Activated effector memory CD4-positive, alpha-beta T cell treated with Interleukin-2 at 50 U/mL for 16 hours (primary cell): ENCODE results near the gene EMP2.
"Not testable (repeated sequence)": the region's sequence is repeated elsewhere in the genome, so short reads cannot be mapped to it uniquely, and the experiment has no call there.

Experiments used
- DNase-seq: peaks from one replicate; pipeline ENCODE4 v3.0.0-alpha.2; 2020

The EMP2 gene

DNA sequence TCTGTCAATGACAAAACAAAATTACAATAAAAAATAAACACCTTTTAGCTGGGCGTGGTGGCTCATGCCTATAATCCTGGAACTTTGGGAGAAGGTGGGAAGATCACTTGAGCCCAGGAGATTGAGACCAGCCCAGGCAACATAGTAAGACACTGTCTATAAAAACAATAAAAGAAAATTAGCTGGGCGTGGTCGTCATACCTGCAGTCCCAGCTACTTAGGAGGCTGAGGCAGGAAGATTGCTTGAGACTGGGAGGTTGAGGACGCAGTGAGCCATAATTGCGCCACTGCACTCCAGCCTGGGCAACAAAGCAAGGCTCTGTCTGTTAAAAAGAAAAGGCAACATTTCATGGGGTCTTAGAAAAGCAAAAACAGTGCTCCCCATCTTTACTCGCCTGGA, 32.7 kb downstream of the EMP2 start:
- DNase-seq, result no peak

DNA sequence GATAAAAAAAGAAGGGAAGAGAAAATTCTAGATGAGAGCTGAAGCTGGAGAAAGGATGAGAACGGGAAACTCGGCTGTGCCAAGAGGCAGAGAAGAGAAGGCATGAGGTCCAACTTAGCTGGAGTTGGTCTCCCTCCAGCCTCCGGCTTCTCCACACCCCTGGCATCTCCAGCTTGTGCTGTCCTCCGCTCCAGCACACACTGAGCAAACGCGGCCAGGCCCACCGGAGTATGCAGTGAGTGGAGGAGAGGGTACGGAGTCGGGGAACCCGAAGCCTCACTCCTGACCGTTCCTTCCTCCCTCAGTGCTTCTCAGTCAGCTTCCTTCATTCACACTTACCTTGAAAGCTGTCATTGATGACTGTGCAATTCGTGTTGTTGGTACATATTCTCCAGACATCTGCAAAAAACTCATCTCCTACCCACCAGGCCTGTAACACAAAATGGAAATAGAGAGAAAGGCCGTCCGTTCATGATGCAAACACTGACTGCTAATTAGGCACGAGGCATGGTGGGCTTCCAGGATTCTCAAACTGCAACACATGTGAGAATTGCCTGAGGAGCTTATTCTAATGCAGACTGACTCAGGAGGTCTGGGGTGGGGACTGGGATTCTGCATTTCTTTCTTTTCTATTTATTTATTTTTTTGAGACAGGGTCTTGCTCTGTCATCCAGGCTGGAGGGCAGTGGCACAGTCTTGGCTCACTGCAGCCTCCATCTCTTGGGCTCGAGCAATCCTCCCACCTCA, 37.0 kb downstream of the EMP2 start:
- DNase-seq, result no peak

DNA sequence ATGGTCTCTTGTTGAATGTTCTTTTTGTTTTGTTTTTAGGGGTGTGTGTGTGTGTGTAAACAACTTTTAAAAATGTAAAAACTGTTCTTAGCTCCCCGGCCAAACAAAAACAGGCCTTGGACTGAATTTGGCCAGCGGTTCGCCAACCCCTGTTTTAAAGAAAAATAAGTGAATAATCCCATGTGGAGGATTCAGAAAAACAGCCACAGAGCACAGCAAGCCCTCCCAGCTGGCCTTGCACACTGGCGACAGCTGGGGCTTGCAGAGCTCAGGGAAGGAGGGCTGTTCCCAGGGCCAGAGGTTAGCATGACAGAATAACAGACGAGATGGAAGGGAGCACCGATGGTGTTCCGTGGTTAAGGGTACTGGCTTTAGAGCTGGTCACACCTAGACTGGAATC, 39.0 kb downstream of the EMP2 start:
- DNase-seq, result no peak

DNA sequence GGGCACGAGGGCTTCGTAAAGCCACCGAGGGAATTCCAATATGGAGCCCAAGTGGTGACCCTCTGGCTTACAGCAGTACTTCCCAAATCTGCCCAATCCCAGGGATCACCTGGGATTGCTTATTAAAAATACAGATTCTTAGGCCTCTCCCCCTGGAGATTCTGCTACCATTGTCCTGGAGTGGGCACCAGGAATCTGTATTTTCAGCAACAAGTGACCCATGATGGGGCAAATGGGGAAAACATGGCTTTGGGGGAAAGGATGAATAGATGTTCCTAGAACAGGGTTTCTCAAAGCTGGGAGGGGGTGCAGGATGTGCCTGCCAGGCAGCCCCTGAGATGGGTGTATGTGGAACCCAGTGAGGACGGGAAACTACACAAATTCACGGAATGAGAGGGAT, 40.6 kb downstream of the EMP2 start:
- no peak for DNase-seq

DNA sequence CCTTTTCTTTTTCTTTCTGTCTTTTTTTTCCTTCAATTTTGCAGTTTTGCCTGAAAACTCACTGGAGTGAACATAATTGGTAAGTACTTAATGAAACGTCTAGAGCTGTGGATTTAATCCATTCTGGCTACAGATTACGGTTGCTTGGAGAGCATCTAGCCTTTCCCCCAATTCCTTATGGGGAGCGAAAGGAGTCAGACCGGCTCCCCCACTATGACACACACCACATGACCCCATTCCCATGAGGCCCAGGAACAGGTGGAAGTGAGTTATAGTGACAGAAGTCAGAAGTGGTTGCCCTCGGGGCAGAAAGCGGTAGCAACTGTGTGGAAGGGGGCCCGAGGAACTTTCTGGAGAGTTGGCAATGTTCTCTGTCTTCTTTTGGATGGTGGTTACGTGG, 41.2 kb downstream of the EMP2 start:
- no peak for DNase-seq

DNA sequence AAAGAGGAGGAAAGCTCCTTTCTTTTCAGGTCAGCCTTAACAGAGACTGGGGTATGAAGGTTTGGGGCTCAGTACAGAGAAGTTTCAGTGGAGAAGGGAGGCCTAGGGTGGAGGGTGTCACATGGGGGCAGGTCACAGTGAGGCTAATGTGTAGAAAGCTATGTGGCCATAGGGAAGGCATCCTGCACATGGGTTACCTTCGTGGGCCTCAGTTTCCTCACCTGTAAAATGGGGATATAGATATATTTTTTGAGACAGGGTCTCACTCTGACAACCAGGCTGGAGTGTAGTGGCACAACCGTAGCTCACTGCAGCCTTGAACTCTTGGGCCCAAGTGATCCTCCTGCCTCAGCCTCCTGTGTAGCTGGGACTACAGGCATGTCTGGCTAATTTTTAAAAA, 41.8 kb downstream of the EMP2 start:
- DNase-seq, result no peak

DNA sequence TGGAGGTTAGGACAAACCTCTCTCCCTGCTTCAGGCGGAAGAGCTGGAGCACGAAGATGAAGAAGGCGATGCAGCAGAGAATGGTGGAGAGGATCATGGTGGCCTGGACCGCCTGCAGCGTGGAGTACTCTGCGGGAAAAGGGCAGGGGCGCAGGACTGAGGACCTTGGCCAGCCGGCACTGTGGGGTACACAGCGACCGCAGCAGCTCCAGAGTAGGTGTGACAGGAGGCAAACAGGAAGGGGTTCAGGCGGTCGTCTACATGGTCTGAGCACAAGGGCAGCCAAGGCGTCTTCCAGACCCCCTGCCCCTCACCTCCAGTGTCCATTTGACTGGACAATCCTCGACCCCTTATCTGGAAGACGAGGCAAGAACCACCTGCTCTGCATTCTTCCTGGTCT, 42.5 kb downstream of the EMP2 start:
- DNase-seq, result no peak

DNA sequence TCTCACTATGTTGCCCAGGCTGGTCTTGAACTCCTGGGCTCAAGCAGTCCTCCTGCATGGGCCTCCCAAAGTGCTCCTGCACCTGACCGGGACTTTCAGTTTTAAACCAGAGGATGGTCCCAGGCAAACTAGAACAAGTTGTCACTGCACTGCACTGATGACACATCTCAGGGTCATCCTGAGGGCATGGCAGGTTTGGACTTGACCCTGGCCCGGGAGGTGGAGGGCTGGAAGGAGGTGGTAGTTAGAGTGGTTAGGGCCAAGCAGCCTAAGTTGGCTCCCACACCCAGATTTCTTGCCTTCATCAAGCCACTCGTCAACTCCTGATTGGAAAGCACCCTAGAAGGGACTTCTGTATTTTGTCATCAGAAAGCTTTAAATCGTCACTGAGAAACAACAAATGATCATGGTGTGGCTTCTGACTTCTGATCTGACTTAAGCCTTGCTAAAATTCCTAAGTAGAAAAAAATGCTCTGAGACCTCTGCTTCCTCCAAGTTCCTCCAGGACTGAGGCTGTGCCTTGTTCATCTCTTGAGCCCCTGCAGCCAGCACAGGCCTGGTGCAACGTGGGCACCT, 43.5 kb downstream of the EMP2 start:
- DNase-seq, result no peak

DNA sequence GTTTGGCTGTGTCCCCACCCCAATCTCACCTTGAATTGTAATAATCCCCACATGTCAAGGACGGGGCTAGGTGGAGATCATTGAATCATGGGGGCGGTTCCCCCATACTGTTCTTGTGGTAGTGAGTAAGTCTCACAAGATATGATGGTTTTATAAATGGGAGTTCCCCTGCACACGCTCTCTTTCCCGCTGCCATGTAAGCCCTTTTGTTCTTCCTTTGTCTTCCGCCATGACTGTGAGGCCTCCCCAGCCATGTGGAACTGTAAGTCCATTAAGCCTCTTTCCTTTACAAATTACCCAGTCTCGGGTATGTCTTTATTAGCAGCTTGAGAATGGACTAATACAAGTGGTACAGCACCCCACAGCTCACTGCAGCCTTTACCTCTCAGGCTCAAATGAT, 44.1 kb downstream of the EMP2 start:
- not testable (repeated sequence) for DNase-seq

DNA sequence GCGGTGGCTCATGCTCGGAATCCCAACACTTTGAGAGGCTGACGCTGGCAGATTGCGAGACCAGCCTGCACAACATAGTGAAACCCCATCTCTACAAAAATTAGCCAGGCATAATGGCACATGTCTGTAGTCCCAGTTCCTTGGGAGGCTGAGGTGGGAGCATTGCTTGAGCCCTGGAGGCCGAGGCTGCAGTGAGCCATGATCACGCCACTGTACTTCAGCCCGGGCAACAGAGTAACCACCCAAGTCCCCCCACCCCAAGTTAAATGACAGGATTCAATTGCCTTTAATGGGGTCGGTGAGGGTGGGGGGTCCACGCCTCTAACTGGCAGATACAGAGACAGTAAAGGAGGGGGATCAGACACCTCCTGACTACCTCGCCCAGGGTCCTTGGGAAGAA, 44.9 kb downstream of the EMP2 start:
- no peak for DNase-seq

DNA sequence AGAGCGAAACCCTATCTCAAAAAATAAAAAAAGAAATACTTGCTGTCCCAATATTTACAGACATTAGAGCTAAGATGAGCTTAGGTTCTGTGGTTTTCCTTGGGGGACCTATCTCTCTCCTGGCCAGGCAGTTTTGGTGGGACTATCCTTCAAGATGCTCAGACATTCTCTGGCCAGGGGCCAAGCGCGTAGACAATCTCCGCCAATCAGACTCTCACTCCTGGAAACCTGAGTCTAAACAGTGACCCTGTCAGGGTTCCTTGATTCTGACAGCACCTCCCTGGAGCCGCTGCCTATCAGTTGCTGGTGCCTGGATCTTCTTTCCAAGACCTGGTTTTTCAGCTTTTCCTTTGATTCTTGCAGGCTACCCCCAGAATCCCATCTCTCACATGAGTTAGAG, 45.6 kb downstream of the EMP2 start:
- DNase-seq, result no peak

DNA sequence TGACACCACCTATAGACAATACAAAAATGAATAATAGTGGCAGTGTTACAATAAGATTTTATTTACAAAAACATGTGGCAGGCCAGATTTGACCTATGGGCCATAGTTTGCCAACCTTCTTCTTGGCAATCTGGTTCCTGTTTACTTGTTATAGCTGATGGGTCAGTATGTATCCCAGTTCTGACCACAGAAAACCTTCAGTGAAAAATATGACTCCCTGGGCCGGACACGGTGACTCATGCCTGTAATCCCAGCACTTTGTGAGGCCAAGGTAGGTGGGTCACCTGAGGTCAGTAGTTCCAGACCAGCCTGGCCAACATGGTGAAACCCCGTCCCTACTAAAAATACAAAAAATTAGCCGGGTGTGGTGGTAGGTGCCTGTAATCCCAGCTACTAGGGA, 46.8 kb downstream of the EMP2 start:
- not testable (repeated sequence) for DNase-seq

DNA sequence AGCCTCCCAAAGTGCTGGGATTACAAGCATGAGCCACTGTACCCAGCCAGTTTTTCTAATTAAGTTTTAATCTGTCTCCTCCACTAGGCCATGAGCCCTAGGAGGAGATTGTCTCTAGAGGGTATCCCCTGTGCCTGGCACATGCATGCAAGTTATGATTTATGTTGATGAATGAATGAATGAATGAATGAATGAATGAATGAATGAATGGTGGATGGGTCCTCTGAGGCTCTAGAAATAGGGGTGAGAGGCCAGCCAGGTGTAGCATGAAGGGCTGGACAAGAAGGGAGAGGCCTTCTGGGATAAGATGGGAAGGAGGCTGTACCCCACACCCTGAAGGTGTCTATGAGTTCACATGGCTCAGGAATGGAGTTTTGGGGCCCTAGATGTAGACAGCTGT, 48.8 kb downstream of the EMP2 start:
- no peak for DNase-seq

DNA sequence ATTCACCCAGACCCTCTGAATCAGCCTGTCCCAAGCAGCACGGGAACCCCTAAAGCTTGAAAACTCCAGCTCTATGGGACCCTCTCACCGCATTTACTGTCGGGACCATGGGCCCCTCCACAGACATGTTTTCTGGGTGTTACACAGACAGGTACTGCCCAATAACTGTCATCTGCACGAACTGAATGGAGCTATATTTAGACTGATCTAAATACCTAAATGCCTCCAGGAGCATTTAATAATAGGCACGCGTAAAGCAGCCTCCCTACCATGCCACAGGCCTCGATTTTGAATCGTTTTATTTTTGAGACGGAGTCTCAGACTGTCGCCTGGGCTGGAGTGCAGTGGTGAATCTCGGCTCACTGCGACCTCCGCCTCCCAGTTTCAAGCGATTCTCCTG, 49.7 kb downstream of the EMP2 start:
- DNase-seq, result no peak

DNA sequence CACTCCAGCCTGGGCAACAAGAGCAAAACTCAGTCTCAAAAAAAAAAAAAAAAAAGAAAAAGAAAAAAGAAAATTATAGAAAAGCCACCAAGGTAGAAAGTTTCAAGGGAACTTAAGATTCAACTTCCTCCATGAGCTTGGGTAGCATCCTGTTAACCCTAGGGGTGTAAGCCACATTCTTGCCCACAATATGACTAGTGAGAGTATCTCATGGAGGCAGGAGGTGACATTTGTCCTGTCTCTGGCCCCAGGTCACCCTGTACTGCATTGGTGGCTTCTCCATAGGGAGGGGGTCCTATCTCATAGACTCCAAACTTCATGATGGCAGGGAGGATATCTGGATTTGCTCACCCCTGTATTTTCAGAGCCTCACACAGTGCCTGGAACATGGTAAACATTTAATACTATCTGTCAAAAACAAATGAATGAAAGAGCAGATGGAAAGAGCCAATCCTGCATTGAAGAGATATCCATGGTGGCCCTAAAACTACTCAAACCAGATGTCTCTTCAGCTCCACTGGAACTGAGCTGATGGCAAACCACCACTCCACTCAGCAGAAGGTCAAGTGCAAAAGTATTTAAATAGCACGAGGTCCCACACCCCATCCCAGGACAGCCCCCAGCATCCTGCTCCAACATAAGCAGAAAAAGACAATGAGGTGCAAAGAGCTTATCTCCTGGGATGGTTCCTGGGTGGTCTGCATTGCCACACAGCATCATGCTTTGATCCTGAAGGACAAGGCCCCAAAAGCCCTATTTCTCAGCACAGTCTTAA, 50.3 kb downstream of the EMP2 start:
- DNase-seq, result no peak

DNA sequence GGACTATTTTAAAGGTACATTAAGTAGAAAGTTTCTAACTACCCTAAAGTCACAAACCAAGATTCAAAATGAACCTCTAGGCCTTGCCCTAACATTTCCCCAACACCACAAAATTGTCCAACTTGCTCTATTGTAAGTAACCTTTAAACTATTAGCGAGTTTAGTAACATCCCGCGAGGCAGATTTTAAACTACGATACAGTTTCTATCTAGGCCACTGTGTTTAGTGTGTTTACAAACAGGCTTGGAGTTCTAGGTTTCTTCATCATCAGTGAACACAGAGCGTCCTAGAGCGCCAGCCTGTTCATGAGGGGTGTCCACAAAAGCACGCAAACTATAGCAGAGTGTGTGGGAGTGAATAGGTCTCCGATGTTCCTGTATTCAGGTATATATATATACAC, 51.8 kb downstream of the EMP2 start:
- no peak for DNase-seq

DNA sequence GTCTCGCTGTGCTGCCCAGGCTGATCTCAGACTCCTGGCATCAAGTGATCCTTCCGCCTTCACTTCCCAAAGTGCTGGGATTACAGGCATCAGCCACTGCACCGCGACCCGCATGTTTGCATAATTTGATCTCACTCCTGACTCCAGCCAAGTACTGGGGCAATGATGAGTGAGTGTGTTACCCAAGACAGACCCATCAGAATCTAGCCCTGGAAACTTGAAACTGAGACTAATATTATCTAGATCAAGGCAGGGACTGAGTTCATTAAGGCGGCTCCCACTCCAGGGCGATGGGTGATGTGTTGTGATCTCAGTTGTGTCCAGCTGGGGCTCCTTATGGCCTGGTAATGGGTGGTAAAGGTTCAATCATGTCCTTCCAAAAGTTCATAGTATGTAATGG, 53.4 kb downstream of the EMP2 start:
- no peak for DNase-seq

DNA sequence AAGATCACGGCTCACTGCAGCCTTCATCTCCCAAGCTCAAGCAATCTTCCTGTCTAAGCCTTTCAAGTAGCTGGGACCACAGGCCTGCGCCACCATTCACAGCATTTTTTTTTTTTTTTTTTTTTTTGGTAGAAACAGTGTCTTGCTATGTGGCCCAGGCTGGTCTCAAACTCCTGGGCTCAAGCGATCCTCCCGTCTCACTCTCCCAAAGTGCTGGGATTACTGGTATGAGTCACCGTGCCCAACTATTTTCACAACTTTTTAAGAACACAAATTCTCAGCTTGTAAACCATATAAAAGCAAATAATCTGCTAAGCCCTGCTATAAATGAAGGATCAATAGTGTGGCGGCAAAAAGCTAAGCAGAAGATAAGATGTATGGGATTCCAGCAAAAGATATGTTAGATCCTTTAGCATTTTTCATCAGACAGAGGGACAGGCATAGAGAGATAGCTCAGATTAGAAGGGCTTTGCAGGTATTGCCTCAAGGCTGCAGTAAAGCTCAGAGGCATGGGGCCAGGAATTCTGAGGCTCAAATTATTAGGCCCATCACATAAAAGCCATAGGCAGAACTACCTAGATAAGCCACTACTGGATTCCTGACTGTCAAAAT, 55.1 kb downstream of the EMP2 start:
- DNase-seq, result no peak

DNA sequence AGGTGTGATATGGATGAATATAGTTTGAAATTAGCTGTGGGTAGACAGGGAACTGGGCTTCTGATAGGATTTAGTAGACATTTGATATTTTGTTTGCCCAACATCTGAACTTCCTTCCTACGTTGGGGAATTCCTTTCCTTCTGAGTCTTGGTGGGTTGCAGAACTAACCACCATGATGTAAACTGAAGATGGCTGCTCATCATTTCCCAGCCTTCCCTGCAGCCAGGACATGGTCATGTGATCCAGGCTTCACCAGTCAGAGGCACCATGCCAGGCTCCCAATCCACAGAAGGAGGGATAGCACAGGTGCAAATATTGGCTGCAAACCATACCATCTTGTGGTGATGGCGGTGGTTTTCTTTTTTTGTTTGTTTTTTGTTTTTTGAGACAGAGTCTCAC, 57.4 kb downstream of the EMP2 start:
- no peak for DNase-seq

DNA sequence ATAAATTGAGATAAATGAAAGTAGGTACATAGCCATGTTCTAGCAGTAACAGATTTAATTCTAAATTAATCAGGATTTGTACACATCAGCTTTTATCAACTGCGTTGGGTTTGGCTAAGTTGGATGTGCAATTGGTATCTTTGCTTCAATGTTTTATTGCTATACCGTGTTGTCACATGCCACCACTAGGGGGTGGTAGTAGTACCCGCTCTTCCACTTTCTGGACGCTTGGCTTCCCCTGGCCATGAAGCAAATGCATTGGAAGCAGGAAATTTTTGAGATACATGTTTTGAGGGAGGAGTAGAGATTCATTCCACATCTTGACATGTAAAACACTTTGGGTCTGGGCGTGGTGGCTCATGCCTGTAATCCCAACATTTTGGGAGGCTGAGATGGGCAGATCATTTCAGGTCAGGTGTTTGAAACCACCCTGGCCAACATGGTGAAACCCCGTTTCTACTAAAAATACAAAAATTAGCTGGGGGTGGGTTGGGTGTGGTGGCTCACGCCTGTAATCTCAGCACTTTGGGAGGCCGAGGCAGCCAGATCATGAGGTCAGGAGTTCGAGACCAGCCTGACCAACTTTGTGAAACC, 58.6 kb downstream of the EMP2 start:
- no peak for DNase-seq

DNA sequence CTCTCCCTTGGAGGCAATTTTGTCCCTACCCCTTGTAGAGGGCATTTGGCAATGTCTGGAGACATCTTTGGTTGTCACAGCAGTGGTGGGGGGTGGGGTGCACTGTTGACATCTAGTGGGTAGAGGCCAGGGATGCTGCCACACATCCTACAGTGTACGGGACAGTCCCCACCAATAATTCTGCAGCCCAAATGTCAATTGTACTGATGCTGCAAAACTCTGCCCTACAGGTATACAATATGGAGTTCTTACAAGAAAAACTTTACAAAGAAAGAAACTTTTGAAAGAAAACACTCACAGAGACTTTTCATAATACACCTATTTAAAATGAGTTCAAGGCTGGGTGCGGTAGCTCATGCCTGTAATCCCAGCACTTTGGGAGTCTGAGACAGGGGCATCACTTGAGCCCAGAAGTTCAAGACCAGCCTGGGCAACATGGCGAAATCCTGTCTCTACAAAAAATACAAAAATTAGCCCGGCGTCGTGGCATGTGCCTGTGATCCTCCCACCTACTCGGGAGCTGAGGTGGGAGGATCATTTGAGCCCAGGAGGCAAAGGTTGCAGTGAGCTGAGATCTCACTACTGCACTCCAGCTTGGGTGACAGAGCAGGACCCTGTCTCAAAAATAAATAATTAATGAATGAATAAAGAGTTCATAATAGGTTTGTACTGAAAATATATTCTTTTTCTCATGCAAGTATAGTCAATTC, 59.4 kb downstream of the EMP2 start:
- DNase-seq, result no peak

DNA sequence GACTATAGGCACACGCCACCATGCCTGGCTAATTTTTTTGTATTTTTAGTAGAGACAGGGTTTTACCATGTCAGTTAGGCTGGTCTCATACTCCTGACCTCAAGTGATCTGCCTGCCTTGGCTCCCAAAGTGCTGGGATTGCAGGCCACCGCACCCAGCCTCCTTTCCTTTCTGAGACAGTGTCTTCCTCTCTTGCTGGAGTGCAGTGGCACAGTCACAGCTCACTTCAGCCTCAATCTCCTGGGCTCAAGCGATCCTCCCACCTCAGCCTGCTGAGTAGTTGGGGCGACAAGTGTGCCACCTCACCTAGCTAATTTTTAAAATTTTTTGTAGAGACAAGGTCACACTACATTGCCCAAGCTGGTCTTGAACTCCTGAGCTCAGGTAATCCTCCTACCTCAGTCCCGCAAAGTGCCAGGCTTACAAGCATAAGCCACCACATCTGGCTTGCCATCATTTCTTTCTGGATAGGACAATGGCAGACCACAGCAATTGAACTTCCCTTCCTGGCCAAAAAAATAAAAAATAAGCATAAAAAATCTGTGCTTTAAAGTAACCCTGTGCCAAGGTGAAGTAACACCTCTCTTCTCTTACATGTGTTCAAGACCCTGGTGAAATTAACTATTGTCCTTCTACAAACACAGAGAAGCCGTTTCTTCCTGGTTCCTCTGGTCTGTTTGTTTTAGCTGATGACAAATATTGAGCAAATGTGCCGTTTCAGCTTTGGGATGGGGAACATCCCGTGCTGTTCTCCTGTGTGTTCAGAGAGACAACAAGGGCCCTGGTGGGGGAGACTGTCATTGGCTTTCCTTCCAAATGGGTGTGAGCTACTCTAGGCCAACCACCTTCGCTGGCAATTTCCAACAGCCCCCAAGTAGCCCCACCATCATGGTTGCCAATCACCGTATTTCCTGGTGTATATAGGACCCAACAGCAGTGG, 60.2 kb downstream of the EMP2 start:
- no peak for DNase-seq
